ENCODE measurements around the gene PGBD5.

PGBD5 gene

GRCh38 chr1:230386637-230387262 lies 39.4 kb downstream of the PGBD5 start:
- Histone ChIP-seq H2BK5ac (ENCODE audit: low read depth, low read length, poor library complexity, severe bottlenecking) (no peak overlapping the region), H3K27ac (ENCODE audit: low read length, poor library complexity, severe bottlenecking) (no peak overlapping the region)

GRCh38 chr1:230385930-230386329 lies 40.2 kb downstream of the PGBD5 start:
- Histone ChIP-seq H2BK15ac (ENCODE audit: low read depth, poor library complexity, severe bottlenecking) (no peak overlapping the region), H2BK5ac (ENCODE audit: low read depth, low read length, poor library complexity, severe bottlenecking) (no peak overlapping the region), H3K23ac (ENCODE audit: low read length in 2 of 2) (no peak overlapping the region), H3K79me1 (replicated peaks; ENCODE audit: low read length, poor library complexity, severe bottlenecking) (no peaks in the 10 kb centered on the region), H3K18ac (ENCODE audit: low read depth in 1 of 2, low read length in 2 of 2) (no peak overlapping the region), H2BK120ac (ENCODE audit: low read depth, low read length) (no peak overlapping the region), H2BK12ac (ENCODE audit: low read length in 2 of 2) (no peak overlapping the region), H2AFZ (ENCODE audit: low read depth, low read length) (no peak overlapping the region), H4K8ac (ENCODE audit: low read length) (no peak overlapping the region), H3K36me3 (ENCODE audit: control insufficient read depth in 1 of 2, insufficient read depth in 2 of 2, low read depth in 1 of 2, low read length in 2 of 2) (no peaks in the 10 kb centered on the region), H3K9ac (ENCODE audit: low read length) (no peak overlapping the region), H3K27ac (ENCODE audit: low read length, poor library complexity, severe bottlenecking) (no peak overlapping the region), H3K14ac (ENCODE audit: low read length in 2 of 2) (no peak overlapping the region), H3K4me3 (ENCODE audit: insufficient read depth in 1 of 2, low read depth in 1 of 2, low read length in 2 of 2) (no peak overlapping the region), H3K4ac (ENCODE audit: low read depth in 1 of 2, low read length in 2 of 2) (no peak overlapping the region), H3K4me2 (ENCODE audit: low read length, poor library complexity, severe bottlenecking) (no peak overlapping the region), H2AK5ac (ENCODE audit: low read length, severe bottlenecking) (no peak overlapping the region), H3K4me1 (ENCODE audit: control insufficient read depth, insufficient read depth, low read depth, low read length) (peaks cover 14% of the 10 kb centered on the region), H3K9me3 (ENCODE audit: control insufficient read depth, low read length) (no peaks in the 10 kb centered on the region), H3K27me3 (ENCODE audit: control insufficient read depth in 1 of 2, insufficient read depth in 1 of 2, low read length in 2 of 2) (no peaks in the 10 kb centered on the region), H4K91ac (ENCODE audit: low read length) (no peak overlapping the region)
- DNase-seq: no peak
- 82% methylated on average over 3 of the region's 4 CpGs for WGBS

More at GRCh38 chr1:230386637-230387262, 39.4 kb downstream of the PGBD5 start:
- H3K4ac ChIP-seq (ENCODE audit: low read depth in 1 of 2, low read length in 2 of 2): no peak overlapping the region
- WGBS: 81% methylated on average over 4 of the region's 6 CpGs
- H3K9me3 ChIP-seq (ENCODE audit: control insufficient read depth, low read length): no peaks in the 10 kb centered on the region
- H2BK15ac ChIP-seq (ENCODE audit: low read depth, poor library complexity, severe bottlenecking): no peak overlapping the region
- H3K36me3 ChIP-seq (ENCODE audit: control insufficient read depth in 1 of 2, insufficient read depth in 2 of 2, low read depth in 1 of 2, low read length in 2 of 2): no peaks in the 10 kb centered on the region
- no peak overlapping the region for H3K9ac ChIP-seq (ENCODE audit: low read length)
- no peak overlapping the region for H3K23ac ChIP-seq (ENCODE audit: low read length in 2 of 2)
- DNase-seq: no peak
- H3K4me1 ChIP-seq (ENCODE audit: control insufficient read depth, insufficient read depth, low read depth, low read length): peaks cover 7% of the 10 kb centered on the region
- no peak overlapping the region for H3K14ac ChIP-seq (ENCODE audit: low read length in 2 of 2)
- H3K79me1 ChIP-seq (replicated peaks; ENCODE audit: low read length, poor library complexity, severe bottlenecking): no peaks in the 10 kb centered on the region
- peaks cover 0 to 4% of the 10 kb centered on the region in 2 experiments for H3K27me3 ChIP-seq (ENCODE audit: control insufficient read depth in 1 of 2, insufficient read depth in 1 of 2, low read length in 2 of 2)
- no peak overlapping the region for H2BK120ac ChIP-seq (ENCODE audit: low read depth, low read length)
- H2BK12ac ChIP-seq (ENCODE audit: low read length in 2 of 2): no peak overlapping the region
- no peak overlapping the region for H3K18ac ChIP-seq (ENCODE audit: low read depth in 1 of 2, low read length in 2 of 2)
- no peak overlapping the region for H2AFZ ChIP-seq (ENCODE audit: low read depth, low read length)
- H4K8ac ChIP-seq (ENCODE audit: low read length): no peak overlapping the region
- no peak overlapping the region for H3K4me2 ChIP-seq (ENCODE audit: low read length, poor library complexity, severe bottlenecking)
- H4K91ac ChIP-seq (ENCODE audit: low read length): no peak overlapping the region
- no peak overlapping the region for H2AK5ac ChIP-seq (ENCODE audit: low read length, severe bottlenecking)
- no peak overlapping the region for H3K4me3 ChIP-seq (ENCODE audit: insufficient read depth in 1 of 2, low read depth in 1 of 2, low read length in 2 of 2)

GRCh38 chr1:230385158-230385450 lies 41.0 kb downstream of the PGBD5 start:
- H3K4me1 ChIP-seq (ENCODE audit: control insufficient read depth, insufficient read depth, low read depth, low read length): peaks cover 14% of the 10 kb centered on the region
- H3K23ac ChIP-seq (ENCODE audit: low read length in 2 of 2): no peak overlapping the region
- H3K27me3 ChIP-seq (ENCODE audit: control insufficient read depth in 1 of 2, insufficient read depth in 1 of 2, low read length in 2 of 2): no peaks in the 10 kb centered on the region
- H3K14ac ChIP-seq (ENCODE audit: low read length in 2 of 2): no peak overlapping the region
- H3K18ac ChIP-seq (ENCODE audit: low read depth in 1 of 2, low read length in 2 of 2): no peak overlapping the region
- no peak overlapping the region for H4K8ac ChIP-seq (ENCODE audit: low read length)
- H2BK12ac ChIP-seq (ENCODE audit: low read length in 2 of 2): no peak overlapping the region
- no peaks in the 10 kb centered on the region for H3K79me1 ChIP-seq (replicated peaks; ENCODE audit: low read length, poor library complexity, severe bottlenecking)
- no peak for DNase-seq
- H3K9ac ChIP-seq (ENCODE audit: low read length): no peak overlapping the region
- H3K9me3 ChIP-seq (ENCODE audit: control insufficient read depth, low read length): no peaks in the 10 kb centered on the region
- H2AFZ ChIP-seq (ENCODE audit: low read depth, low read length): no peak overlapping the region
- H3K36me3 ChIP-seq (ENCODE audit: control insufficient read depth in 1 of 2, insufficient read depth in 2 of 2, low read depth in 1 of 2, low read length in 2 of 2): no peaks in the 10 kb centered on the region
- no peak overlapping the region for H3K27ac ChIP-seq (ENCODE audit: low read length, poor library complexity, severe bottlenecking)
- H2AK5ac ChIP-seq (ENCODE audit: low read length, severe bottlenecking): no peak overlapping the region
- H2BK120ac ChIP-seq (ENCODE audit: low read depth, low read length): no peak overlapping the region
- no peak overlapping the region for H3K4me2 ChIP-seq (ENCODE audit: low read length, poor library complexity, severe bottlenecking)
- 100% methylated on average over 2 of the region's 2 CpGs for WGBS
- no peak overlapping the region for H4K91ac ChIP-seq (ENCODE audit: low read length)
- H2BK5ac ChIP-seq (ENCODE audit: low read depth, low read length, poor library complexity, severe bottlenecking): no peak overlapping the region
- no peak overlapping the region for H3K4me3 ChIP-seq (ENCODE audit: insufficient read depth in 1 of 2, low read depth in 1 of 2, low read length in 2 of 2)
- H3K4ac ChIP-seq (ENCODE audit: low read depth in 1 of 2, low read length in 2 of 2): no peak overlapping the region
- no peak overlapping the region for H2BK15ac ChIP-seq (ENCODE audit: low read depth, poor library complexity, severe bottlenecking)

DNA sequence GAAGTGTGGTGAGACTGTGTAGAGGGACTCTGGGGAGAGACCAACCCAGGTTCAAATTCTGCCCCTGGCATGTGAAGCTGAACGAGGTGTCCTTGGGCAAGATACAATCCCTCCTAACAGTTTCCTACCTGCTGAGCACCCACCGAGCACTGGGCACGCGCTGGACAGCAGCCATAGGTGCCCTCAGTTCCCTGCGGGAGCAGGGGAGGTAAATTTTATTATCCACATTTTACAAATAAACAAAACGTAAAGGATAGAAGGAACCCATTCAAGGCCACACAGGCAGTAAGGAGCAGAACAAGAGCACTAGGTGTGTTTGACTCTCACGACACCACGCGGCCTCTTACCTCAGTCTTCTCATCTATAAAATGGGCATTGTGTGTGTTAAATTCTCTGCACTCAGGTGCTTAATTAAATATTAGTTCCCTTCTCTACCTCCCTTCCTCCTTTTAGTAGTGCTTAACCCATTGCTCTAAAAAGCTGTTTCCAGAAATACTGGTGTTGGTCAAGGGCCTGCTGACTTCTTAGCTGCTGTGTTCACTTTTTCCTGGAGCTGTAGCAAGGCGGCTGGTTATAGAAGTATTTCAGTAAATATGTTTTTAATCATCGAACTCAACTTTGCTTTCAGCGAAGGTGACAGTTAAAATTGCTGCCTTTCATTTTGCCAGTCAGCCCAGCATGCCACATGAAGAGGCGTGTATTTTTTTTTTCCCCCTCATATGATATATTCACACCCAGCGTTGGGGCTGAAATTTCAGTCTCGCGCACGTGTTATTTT lies 41.6 kb downstream of the PGBD5 start:
- Histone ChIP-seq H3K79me1 (replicated peaks; ENCODE audit: low read length, poor library complexity, severe bottlenecking) (no peaks in the 10 kb centered on the region), H3K9ac (ENCODE audit: low read length) (no peak overlapping the region), H2BK12ac (ENCODE audit: low read length in 2 of 2) (no peak overlapping the region), H3K4me3 (ENCODE audit: insufficient read depth in 1 of 2, low read depth in 1 of 2, low read length in 2 of 2) (no peak overlapping the region), H3K9me3 (ENCODE audit: control insufficient read depth, low read length) (peaks cover 4% of the 10 kb centered on the region), H3K4me2 (ENCODE audit: low read length, poor library complexity, severe bottlenecking) (no peak overlapping the region), H3K4ac (ENCODE audit: low read depth in 1 of 2, low read length in 2 of 2) (no peak overlapping the region), H3K23ac (ENCODE audit: low read length in 2 of 2) (no peak overlapping the region), H2BK5ac (ENCODE audit: low read depth, low read length, poor library complexity, severe bottlenecking) (no peak overlapping the region), H2AK5ac (ENCODE audit: low read length, severe bottlenecking) (no peak overlapping the region), H3K36me3 (ENCODE audit: control insufficient read depth in 1 of 2, insufficient read depth in 2 of 2, low read depth in 1 of 2, low read length in 2 of 2) (no peaks in the 10 kb centered on the region), H4K8ac (ENCODE audit: low read length) (no peak overlapping the region), H3K27me3 (ENCODE audit: control insufficient read depth in 1 of 2, insufficient read depth in 1 of 2, low read length in 2 of 2) (no peaks in the 10 kb centered on the region), H3K4me1 (ENCODE audit: control insufficient read depth, insufficient read depth, low read depth, low read length) (peaks cover 14% of the 10 kb centered on the region), H3K27ac (ENCODE audit: low read length, poor library complexity, severe bottlenecking) (no peak overlapping the region), H4K91ac (ENCODE audit: low read length) (no peak overlapping the region), H3K14ac (ENCODE audit: low read length in 2 of 2) (no peak overlapping the region), H3K18ac (ENCODE audit: low read depth in 1 of 2, low read length in 2 of 2) (no peak overlapping the region), H2BK15ac (ENCODE audit: low read depth, poor library complexity, severe bottlenecking) (no peak overlapping the region), H2BK120ac (ENCODE audit: low read depth, low read length) (no peak overlapping the region), H2AFZ (ENCODE audit: low read depth, low read length) (no peak overlapping the region)
- no peak for DNase-seq
- 85% methylated on average over 14 of the region's 17 CpGs for WGBS
